GM10248 (cell line): ENCODE measurements around the gene ATP5F1E.
"Not testable (repeated sequence)": the region's sequence is repeated elsewhere in the genome, so short reads cannot be mapped to it uniquely, and the experiment has no call there.

Experiments used
- CTCF ChIA-PET: fragments of 300-600 bp; sonication (Branson Sonifier 250); formaldehyde crosslinking; extraction: SDS; loops from one replicate; lab custom pipeline; 2021; ENCODE audit warnings: antibody characterized with exemption; lab: Yijun Ruan, JAX
- POLR2A ChIA-PET: fragments of 350-650 bp; sonication (Branson Sonifier 250); formaldehyde crosslinking; extraction: SDS; loops from one replicate; lab custom pipeline; 2020; ENCODE audit warnings: antibody characterized with exemption; lab: Yijun Ruan, JAX
- DNase-seq: peaks from one replicate; pipeline ENCODE4 v3.0.0; 2012; ENCODE audit errors: extremely low spot score
- CTCF ChIP-seq: IDR thresholded peaks from 2 replicates; pipeline ENCODE4 v1.5.1; 2012; ENCODE audit warnings: mild to moderate bottlenecking, low read depth; ENCODE audit errors: extremely low read depth, missing control alignments, control extremely low read depth

Gene ATP5F1E

DNA sequence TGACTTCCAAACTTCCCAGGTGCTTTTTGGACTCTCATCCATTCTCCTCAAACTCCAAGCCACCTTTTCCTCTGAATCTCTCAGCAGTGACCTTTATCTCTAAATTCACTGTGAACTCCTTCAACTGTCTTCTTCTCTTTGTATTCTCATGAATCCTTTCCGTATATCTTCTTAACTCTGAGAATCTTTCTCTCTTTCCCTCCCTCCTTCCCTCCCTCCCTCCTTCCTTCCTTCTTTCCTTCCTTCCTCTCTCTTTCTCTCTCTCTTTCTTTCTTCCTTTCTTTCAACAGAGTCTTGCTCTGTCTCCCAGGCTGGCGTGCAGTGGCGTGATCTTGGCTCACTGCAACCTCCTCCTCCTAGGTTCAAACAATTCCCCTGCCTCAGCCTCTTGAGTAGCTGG, 14.7 kb upstream of the ATP5F1E start:
- no peak for TF ChIP-seq CTCF
- POLR2A ChIA-PET = no interaction called here
- CTCF ChIA-PET = interaction anchor here (1.2 to 1.5 kb wide), 2 partner anchors 15 to 171 kb away, joined by 3 read pairs; partner anchors contain the start of gene ATP5F1E
- no peak for DNase-seq

DNA sequence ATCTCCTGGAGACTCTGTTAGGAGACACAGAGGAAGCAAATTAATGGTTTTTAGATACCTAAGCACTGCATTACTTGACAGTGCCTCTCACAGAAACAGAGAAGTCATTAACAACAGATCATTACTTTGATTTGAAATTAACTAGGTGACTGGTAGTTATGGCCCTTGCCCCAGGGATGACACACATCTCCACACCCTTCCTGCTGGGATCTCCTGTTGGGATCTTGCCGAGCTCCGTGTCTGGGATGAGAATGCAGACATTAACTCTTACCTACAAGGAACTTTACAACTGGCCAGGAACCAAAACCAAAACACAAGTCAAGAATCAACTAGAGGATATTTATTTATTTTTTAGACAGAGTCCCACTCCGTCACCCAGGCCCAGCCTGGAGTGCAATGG, 12.7 kb upstream of the ATP5F1E start:
- ChIA-PET CTCF (no interaction called here), POLR2A (no interaction called here)
- no peak for DNase-seq
- TF ChIP-seq CTCF = no peak

DNA sequence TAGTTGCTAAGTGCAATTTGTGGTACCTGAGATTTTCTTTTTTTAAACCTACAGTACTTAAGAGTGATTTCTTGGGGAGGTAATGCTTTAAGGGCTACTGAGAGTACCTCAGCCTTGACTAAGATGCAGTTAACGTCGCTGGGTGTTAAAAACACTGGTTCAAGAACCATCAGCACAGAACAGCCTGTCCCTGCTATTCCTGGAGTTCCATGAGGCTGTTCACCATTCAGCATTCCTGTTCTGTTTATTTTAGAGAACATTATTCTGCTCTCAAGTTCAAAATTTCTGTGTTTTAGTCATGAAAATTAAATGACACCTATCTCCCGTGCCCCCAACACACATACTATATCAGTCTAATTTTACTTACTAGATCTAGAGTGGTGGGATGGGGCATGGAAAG, 12.2 kb upstream of the ATP5F1E start:
- CTCF ChIA-PET = interaction anchor here (1.0 to 2.5 kb wide), 4 partner anchors 12 to 452 kb away, joined by 3 to 9 read pairs (median 4); partner anchors contain the start of gene ATP5F1E
- POLR2A ChIA-PET = no interaction called here
- no peak for TF ChIP-seq CTCF
- no peak for DNase-seq

GRCh38 chr20:59043698-59044097, 11.6 kb upstream of the ATP5F1E start:
- POLR2A ChIA-PET = interaction anchor here (0.7 kb wide), 1 partner anchor 11 kb away, joined by 3 read pairs; the partner anchor contains the start of gene ATP5F1E
- CTCF ChIA-PET = interaction anchor here (1.0 to 2.5 kb wide), 4 partner anchors 11 to 453 kb away, joined by 3 to 9 read pairs (median 4); partner anchors contain the start of gene ATP5F1E
- TF ChIP-seq CTCF = no peak
- no peak for DNase-seq

- CTCF ChIA-PET = interaction anchor here (1.0 to 2.5 kb wide), 5 partner anchors 10 to 453 kb away, joined by 3 to 9 read pairs (median 3); partner anchors contain the start of gene ATP5F1E
- no peak for TF ChIP-seq CTCF
- peak; percentile 100 for DNase-seq
- POLR2A ChIA-PET = interaction anchor here (0.6 to 0.7 kb wide), 2 partner anchors 11 kb away, joined by 3 read pairs; partner anchors contain the start of gene ATP5F1E
These were observed 10.9 kb upstream of the ATP5F1E start for GRCh38 chr20:59042796-59043631.

DNA sequence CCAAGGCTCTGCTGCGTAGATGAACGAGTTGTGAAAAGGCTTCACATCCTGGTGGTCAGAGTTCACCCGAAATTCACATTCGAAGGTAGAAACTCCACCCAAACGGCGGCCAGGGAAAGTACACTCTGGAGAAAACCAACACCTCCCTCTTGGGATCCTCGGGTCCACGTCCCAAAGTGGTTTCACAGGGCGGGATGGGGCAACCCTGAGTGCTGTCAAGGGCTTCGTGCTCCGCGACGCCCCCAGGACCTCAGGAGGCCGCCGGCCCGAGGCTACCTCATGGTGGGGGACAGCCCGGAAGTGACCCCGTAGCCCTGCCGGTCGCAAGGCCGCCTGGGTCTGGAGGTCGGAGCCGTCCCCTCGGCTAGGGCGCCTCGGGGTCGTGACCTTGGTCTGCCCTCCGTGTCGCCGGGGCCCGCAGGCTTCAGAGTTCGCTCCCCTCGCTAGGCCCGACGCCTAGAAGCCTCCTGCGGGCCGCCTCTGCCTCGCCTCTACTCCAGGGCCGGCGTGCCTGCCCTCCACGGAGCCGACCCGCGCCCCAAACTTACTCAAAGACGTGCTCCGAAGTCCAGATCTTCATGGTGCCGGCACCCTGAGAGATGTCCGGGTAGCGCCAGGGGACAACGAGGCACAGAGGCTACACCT, 10.1 kb upstream of the ATP5F1E start, which contains the start of gene PRELID3B:
TSS of gene PRELID3B (minus strand) at position 636 of the 645 bp plus-strand sequence. CDS start at position 580, 56 bp downstream.
- POLR2A ChIA-PET = interaction anchor here (0.6 kb wide), 1 partner anchor 10 kb away, joined by 3 read pairs; the partner anchor contains the start of gene ATP5F1E
- no peak for TF ChIP-seq CTCF
- CTCF ChIA-PET = interaction anchor here (1.4 to 2.5 kb wide), 2 partner anchors 10 to 138 kb away, joined by 3 to 9 read pairs; partner anchors contain the start of gene ATP5F1E
- DNase-seq = peak; percentile 36

GRCh38 chr20:59041487-59041886, 9.4 kb upstream of the ATP5F1E start:
- POLR2A ChIA-PET, DNase-seq: not testable (repeated sequence)
- CTCF ChIA-PET = interaction anchor here (1.7 kb wide), 1 partner anchor 10 kb away, joined by 5 read pairs; the partner anchor contains the start of gene ATP5F1E
